GM12872 (cell line): Measurements from ENCODE around the gene LIMK2.

Source experiments
- CTCF ChIP-seq: IDR thresholded peaks from 3 replicates; pipeline ENCODE4 v1.5.1; 2011; ENCODE audit warnings: low read depth, mild to moderate bottlenecking, low read length, moderate library complexity; ENCODE audit not compliant: insufficient read depth

Gene LIMK2

GRCh38 chr22:31286360-31287255 lies 74.5 kb downstream of the LIMK2 start:
- no peak for TF ChIP-seq CTCF

GRCh38 chr22:31287818-31288495 lies 75.9 kb downstream of the LIMK2 start:
- no peak for TF ChIP-seq CTCF

GRCh38 chr22:31288496-31289240 lies 76.6 kb downstream of the LIMK2 start:
- no peak for TF ChIP-seq CTCF

- TF ChIP-seq CTCF, result no peak
Measured at GRCh38 chr22:31289344-31289743, 77.2 kb downstream of the LIMK2 start.

- TF ChIP-seq CTCF, result no peak
Measured at GRCh38 chr22:31290494-31291471, 78.7 kb downstream of the LIMK2 start.

GRCh38 chr22:31291481-31292235 lies 79.6 kb downstream of the LIMK2 start:
- 0 out of 3 replicates have a peak, but pooled peaks have one; percentile 2 for TF ChIP-seq CTCF
